IPS DF 6.9 (cell line): ENCODE measurements around the gene ERLEC1.

ENCODE experiments used
- DNase-seq: peaks from one replicate; pipeline ENCODE4 v3.0.0-alpha.2; 2013; ENCODE audit warnings: low read depth, low spot score
- H3K27ac ChIP-seq: one replicate; pipeline ENCODE4 v1.5.1; 2013; ENCODE audit warnings: low read length, control low read depth
- H3K27me3 ChIP-seq: 2 replicates; pipeline ENCODE4 v1.6.1; 2013; ENCODE audit warnings: mild to moderate bottlenecking, low read length; ENCODE audit not compliant: control insufficient read depth, insufficient read depth
- H3K36me3 ChIP-seq: 2 replicates; pipeline ENCODE4 v1.6.1; 2013; ENCODE audit warnings: low read length; ENCODE audit not compliant: control insufficient read depth, insufficient read depth
- H3K4me1 ChIP-seq: 2 replicates; pipeline ENCODE4 v1.6.1; 2013; ENCODE audit warnings: low read length; ENCODE audit not compliant: control insufficient read depth, insufficient read depth
- H3K4me3 ChIP-seq: 2 replicates; pipeline ENCODE4 v1.5.1; 2013; ENCODE audit warnings: mild to moderate bottlenecking, low read length
- H3K9me3 ChIP-seq: 2 replicates; pipeline ENCODE4 v1.6.1; 2013; ENCODE audit warnings: low read length, inconsistent platforms; ENCODE audit not compliant: control insufficient read depth, insufficient read depth
- WGBS: extraction: QIAGEN DNeasy Blood & Tissue Kit; methylation state at CpG from one replicate; pipeline ENCODE4 v1.1.7; 2013; ENCODE audit warnings: mixed read lengths, missing lambda C conversion rate; ENCODE audit not compliant: insufficient read length, insufficient coverage; 5-methylcytosine and 5-hydroxymethylcytosine counted together

The ERLEC1 gene

DNA sequence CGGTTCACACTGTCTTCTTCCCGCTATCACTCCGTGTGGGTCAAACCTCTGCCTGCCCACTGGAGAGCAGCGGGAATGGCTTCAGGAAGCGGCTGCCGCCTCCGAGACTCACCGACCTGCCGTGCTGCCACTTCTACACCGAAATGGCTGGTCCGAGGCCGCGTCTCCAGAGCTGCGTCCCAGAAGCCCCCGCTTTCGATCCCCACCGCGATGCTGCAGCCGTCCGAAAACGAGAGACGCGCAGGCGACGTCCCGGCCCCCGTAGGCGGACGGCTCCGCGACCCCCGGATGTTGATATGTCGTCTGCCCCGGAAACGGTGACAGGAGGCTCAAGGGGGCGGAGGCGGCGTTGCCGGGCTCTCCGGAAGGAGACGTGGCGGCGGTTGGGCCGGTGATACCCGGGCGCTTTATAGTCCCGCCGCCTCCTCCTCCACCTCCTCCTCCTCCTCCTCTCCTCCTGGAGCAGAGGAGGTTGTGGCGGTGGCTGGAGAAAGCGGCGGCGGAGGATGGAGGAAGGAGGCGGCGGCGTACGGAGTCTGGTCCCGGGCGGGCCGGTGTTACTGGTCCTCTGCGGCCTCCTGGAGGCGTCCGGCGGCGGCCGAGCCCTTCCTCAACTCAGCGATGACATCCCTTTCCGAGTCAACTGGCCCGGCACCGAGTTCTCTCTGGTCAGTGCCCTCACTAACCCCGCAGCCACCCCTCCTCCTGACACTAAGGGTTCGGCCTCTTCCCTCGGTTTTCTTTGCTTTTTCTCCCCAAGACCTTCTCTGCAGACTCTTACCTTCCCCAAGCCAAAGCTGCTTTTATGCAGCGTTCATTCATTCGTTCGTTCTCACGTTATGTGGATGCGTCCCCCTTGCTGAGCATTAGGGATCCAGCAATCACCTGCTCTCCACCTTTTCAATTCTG is at the start of gene ERLEC1, which contains the start of gene ASB3:
Gene ERLEC1 (plus strand): TSS at position 340 of the 909 bp plus-strand sequence. CDS start 167 bp downstream, at position 507.
Gene ASB3 (minus strand): TSS at position 249 of the 909 bp plus-strand sequence. CDS start 21,381 bp downstream, outside the sequence.
- Histone ChIP-seq H3K4me1 (no peaks in the 10 kb centered on the region), H3K27ac (no peak within 1 kb of the TSS), H3K9me3 (no peaks in the 10 kb centered on the region), H3K4me3 (peak within 1 kb of the TSS; percentile 90), H3K27me3 (no peaks in the 10 kb centered on the region), H3K36me3 (no peaks in the 10 kb centered on the region)
- peak; percentile 72 for DNase-seq
- WGBS, result no CpG with 5 or more reads among the region's 77 CpGs

GRCh38 chr2:53737091-53737490 is 49.8 kb upstream of the ERLEC1 start:
- Histone ChIP-seq H3K9me3 (no peaks in the 10 kb centered on the region), H3K36me3 (0 out of 2 replicates have a peak, but pooled peaks cover 2% of the 10 kb centered on the region), H3K4me3 (no peak overlapping the region), H3K27ac (no peak overlapping the region), H3K27me3 (no peaks in the 10 kb centered on the region), H3K4me1 (no peaks in the 10 kb centered on the region)
- no CpG with 5 or more reads among the region's 5 CpGs for WGBS
- DNase-seq, result no peak

GRCh38 chr2:53739032-53739431 is 47.8 kb upstream of the ERLEC1 start:
- Histone ChIP-seq H3K4me3 (no peak overlapping the region), H3K27me3 (no peaks in the 10 kb centered on the region), H3K36me3 (0 out of 2 replicates have a peak, but pooled peaks cover under 1% of the 10 kb centered on the region), H3K27ac (no peak overlapping the region), H3K9me3 (no peaks in the 10 kb centered on the region), H3K4me1 (no peaks in the 10 kb centered on the region)
- WGBS, result no CpG with 5 or more reads among the region's 1 CpG
- no peak for DNase-seq

- no peak overlapping the region for H3K4me3 ChIP-seq
- no peaks in the 10 kb centered on the region for H3K36me3 ChIP-seq
- no peak for DNase-seq
Measured at GRCh38 chr2:53740170-53740569, 46.7 kb upstream of the ERLEC1 start.

DNA sequence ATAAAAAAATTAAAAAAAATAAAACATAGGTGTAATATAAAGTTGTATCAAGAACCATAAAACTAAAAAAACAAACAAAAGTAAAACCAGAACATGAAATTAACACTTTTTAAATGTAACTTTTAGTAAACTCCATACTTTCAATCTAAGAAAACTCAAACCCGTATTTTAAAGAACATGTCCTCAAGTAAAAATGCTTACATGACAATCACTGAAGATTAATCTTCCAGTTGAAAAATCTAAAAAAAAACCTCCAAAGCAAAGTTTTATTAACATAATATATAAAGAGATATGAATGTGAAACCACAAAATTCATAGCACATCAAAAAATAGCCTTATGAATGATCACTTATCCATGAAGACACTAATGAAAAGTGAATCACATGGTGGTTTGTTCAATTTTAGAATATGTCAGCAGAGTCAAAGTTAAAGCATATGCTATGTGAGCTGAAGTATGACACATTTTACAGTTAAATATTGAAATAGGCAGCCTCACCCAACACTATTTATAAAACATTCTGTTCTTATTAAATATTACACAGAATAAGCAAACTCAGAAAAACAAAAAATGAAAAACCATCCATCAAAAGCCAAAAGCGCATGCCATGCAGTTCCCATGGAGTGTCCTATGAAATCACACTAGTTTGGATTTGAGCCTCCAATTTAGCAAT is 42.3 kb upstream of the ERLEC1 start:
- Histone ChIP-seq H3K27me3 (no peaks in the 10 kb centered on the region), H3K4me1 (no peaks in the 10 kb centered on the region), H3K4me3 (no peak overlapping the region), H3K27ac (no peak overlapping the region), H3K9me3 (no peaks in the 10 kb centered on the region), H3K36me3 (no peaks in the 10 kb centered on the region)
- no peak for DNase-seq
- no CpG with 5 or more reads among the region's 2 CpGs for WGBS

More at GRCh38 chr2:53740170-53740569, 46.7 kb upstream of the ERLEC1 start:
- Histone ChIP-seq H3K27ac (no peak overlapping the region), H3K27me3 (no peaks in the 10 kb centered on the region), H3K4me1 (no peaks in the 10 kb centered on the region), H3K9me3 (no peaks in the 10 kb centered on the region)

DNA sequence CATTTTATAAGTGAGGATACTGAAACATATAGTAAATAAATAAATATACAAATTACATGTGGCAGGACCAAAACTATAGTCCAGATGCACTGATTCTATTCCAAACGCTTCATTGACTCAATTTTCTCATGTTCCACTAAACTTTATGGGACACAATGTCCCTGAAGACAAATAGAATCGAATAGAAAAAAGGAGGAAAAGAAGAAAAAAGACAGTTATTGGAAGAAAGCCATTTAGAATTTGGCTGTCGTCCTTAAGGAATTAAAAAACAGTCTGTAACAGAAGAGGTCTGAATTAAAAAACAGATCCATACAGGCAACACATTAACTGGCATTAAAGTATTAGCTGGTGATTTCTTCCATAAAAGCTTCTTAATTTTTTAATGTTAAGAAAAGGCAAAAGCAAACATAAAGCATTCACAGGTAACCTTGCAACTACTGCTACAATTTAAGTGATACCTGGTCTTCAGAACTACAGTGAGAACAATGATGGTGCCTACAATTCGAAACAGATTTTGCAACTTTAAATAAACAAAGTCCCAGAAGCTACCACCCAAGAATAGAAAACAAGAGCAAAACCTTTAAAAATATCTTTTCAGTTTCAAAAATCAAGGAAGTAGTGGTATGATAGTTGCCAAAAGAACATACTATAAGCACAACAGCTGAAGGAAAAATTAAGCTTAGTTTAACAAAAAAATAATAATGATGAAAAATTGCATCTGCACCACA is 36.6 kb upstream of the ERLEC1 start:
- no CpG with 5 or more reads among the region's 4 CpGs for WGBS

DNA sequence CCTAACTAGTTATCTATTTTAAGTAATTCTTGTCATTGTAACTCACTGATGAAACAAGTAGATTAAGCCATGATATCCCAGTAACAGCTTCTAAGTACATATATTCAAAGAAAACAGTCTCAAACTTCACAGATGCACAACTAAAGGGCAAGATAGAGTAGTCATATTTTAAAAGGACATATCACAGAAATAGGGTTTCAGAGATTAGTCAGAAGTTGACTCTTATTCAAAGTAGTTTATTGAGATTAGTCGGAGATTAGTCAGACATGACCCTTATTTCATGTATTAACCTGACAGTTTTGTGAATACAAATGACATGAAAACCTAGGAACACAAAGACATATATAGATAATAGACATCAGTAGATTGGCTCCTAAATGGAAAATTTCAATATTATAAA is 35.1 kb upstream of the ERLEC1 start:
- Histone ChIP-seq H3K9me3 (no peaks in the 10 kb centered on the region), H3K27ac (no peak overlapping the region), H3K4me1 (no peaks in the 10 kb centered on the region), H3K4me3 (no peak overlapping the region), H3K36me3 (peaks cover 1% of the 10 kb centered on the region; the same call in 1 of the 2 replicates), H3K27me3 (no peaks in the 10 kb centered on the region)
- WGBS, result no CpG with 5 or more reads among the region's 1 CpG
- no peak for DNase-seq

More for the DNA sequence above, 36.6 kb upstream of the ERLEC1 start:
- H3K4me3 ChIP-seq, result no peak overlapping the region
- H3K4me1 ChIP-seq, result no peaks in the 10 kb centered on the region
- no peak for DNase-seq
- H3K27ac ChIP-seq, result no peak overlapping the region
- no peaks in the 10 kb centered on the region for H3K27me3 ChIP-seq
- no peaks in the 10 kb centered on the region for H3K36me3 ChIP-seq
- H3K9me3 ChIP-seq, result no peaks in the 10 kb centered on the region

- H3K27me3 ChIP-seq, result no peaks in the 10 kb centered on the region
- DNase-seq, result no peak
- peaks cover 3% of the 10 kb centered on the region; the same call in 1 of the 2 replicates for H3K36me3 ChIP-seq
- H3K9me3 ChIP-seq, result no peaks in the 10 kb centered on the region
- H3K27ac ChIP-seq, result no peak overlapping the region
- WGBS, result no CpG with 5 or more reads among the region's 4 CpGs
- no peak overlapping the region for H3K4me3 ChIP-seq
- H3K4me1 ChIP-seq, result no peaks in the 10 kb centered on the region
Measured at GRCh38 chr2:53752385-53752784, 34.5 kb upstream of the ERLEC1 start.

DNA sequence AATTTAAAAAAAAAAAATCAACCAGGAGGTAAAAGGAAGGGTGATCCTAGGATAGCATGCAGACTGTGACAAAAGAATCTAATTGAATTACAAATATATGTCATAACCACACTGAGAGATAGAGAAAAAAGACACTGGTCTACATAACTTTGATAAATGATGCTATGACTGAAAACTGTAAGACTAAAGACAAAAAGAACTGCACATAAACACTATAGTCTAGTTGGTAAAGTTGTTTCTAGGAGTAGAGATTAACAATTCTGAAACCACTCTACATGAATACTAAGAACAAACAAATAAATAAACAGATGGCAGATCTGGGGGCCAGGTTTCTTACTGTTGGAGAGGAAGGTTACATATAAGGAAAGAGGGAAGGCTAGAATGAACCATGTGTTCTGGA is 33.8 kb upstream of the ERLEC1 start:
- H3K4me3 ChIP-seq, result no peak overlapping the region
- H3K27me3 ChIP-seq, result no peaks in the 10 kb centered on the region
- H3K4me1 ChIP-seq, result no peaks in the 10 kb centered on the region
- H3K9me3 ChIP-seq, result no peaks in the 10 kb centered on the region
- H3K36me3 ChIP-seq, result peaks cover 3% of the 10 kb centered on the region; the same call in 1 of the 2 replicates
- no peak overlapping the region for H3K27ac ChIP-seq
- DNase-seq, result no peak

GRCh38 chr2:53755121-53755520 is 31.7 kb upstream of the ERLEC1 start:
- Histone ChIP-seq H3K27ac (no peak overlapping the region), H3K4me1 (no peaks in the 10 kb centered on the region), H3K4me3 (no peak overlapping the region), H3K36me3 (peaks cover 3% of the 10 kb centered on the region; the same call in 1 of the 2 replicates), H3K9me3 (no peaks in the 10 kb centered on the region), H3K27me3 (no peaks in the 10 kb centered on the region)
- WGBS, result no CpG with 5 or more reads among the region's 2 CpGs
- no peak for DNase-seq
